B cell (primary cell): ENCODE data around the gene SLC23A2. TPM values are rescaled to one million over a fixed set of nuclear protein-coding genes. Genes with fewer than 3 reads are reported as not detected.
A peak's percentile ranks its signal among the peaks of the same experiment; 100 is the strongest.

Experiments
- ATAC-seq: fragments of 200-7000 bp; cut with Tn5 transposase; one replicate; pipeline ENCODE4 v1.10.0; 2021; ENCODE audit warnings: low read depth, mild to moderate bottlenecking, moderate number of reproducible peaks, moderate library complexity
- CTCF ChIA-PET: fragments of 350-600 bp; sonication (Branson Sonifier 250); formaldehyde crosslinking; loops from one replicate; lab custom pipeline; 2021; ENCODE audit warnings: antibody characterized with exemption, inconsistent platforms; lab: Charles Lee
- POLR2A ChIA-PET: fragments of 350-600 bp; sonication (Branson Sonifier 250); formaldehyde crosslinking; loops from one replicate; lab custom pipeline; 2021; ENCODE audit warnings: antibody characterized with exemption; lab: Charles Lee
- DNase-seq: peaks from one replicate; pipeline ENCODE4 v3.0.0; 2013
- H2AFZ ChIP-seq: 2 replicates; pipeline ENCODE4 v1.6.1; 2012; ENCODE audit warnings: mild to moderate bottlenecking, low read depth, low read length; ENCODE audit not compliant: insufficient read depth, poor library complexity, severe bottlenecking
- H3K27ac ChIP-seq, 2 donors: 1 replicate in 1 of 2; 2 replicates in 1 of 2; pipeline ENCODE4 v1.5.1; 2012 to 2013; ENCODE audit warnings: low read length in 2 of 2, mild to moderate bottlenecking in 2 of 2, moderate library complexity in 1 of 2
- H3K27me3 ChIP-seq, 4 experiments: fragments of 200-600 bp in 1 of 4; sonication (generic) in 1 of 4; replicated peaks in 1 of 4; 1 replicate in 2 of 4; 2 replicates in 2 of 4; pipeline versions ENCODE4 v1.6.1 to v1.7.0; 2013 to 2016; ENCODE audit warnings: low read length in 3 of 4, mild to moderate bottlenecking in 2 of 4, mixed read lengths in 1 of 4, moderate library complexity in 1 of 4; ENCODE audit not compliant: insufficient read depth in 4 of 4, control insufficient read depth in 3 of 4; ENCODE audit errors: control extremely low read depth in 1 of 4
- H3K36me3 ChIP-seq, 2 experiments: replicated peaks in 1 of 2; 1 replicate in 1 of 2; 2 replicates in 1 of 2; pipeline versions ENCODE4 v1.6.1 to v1.7.1; 2013; ENCODE audit warnings: low read length in 1 of 2; ENCODE audit not compliant: insufficient read depth in 2 of 2, control insufficient read depth in 1 of 2; ENCODE audit errors: control extremely low read depth in 1 of 2, extremely low read depth in 1 of 2
- H3K4me1 ChIP-seq, 2 donors: fragments of 200-600 bp in 1 of 2; sonication (generic) in 1 of 2; 1 replicate in 1 of 2; 2 replicates in 1 of 2; pipeline versions ENCODE4 v1.5.1 to v1.6.1; 2013 to 2017; ENCODE audit warnings: low read length in 2 of 2; ENCODE audit not compliant: control insufficient read depth in 2 of 2, insufficient read depth in 2 of 2
- H3K4me2 ChIP-seq: replicated peaks from 2 replicates; pipeline ENCODE3; 2012; ENCODE audit warnings: mild to moderate bottlenecking, low read depth, low read length; ENCODE audit not compliant: poor library complexity, severe bottlenecking
- H3K4me3 ChIP-seq, 5 experiments: fragments of 200-600 bp in 1 of 5; sonication (generic) in 1 of 5; 1 replicate in 3 of 5; 2 replicates in 2 of 5; pipeline versions ENCODE4 v1.5.1 to v1.7.0; 2011 to 2016; ENCODE audit warnings: low read length in 4 of 5, mild to moderate bottlenecking in 4 of 5, low read depth in 2 of 5, control low read depth in 1 of 5, moderate library complexity in 1 of 5; ENCODE audit not compliant: insufficient read depth in 1 of 5; ENCODE audit errors: control extremely low read depth in 1 of 5, extremely low read depth in 1 of 5
- H3K79me2 ChIP-seq: fragments of 200-600 bp; sonication (generic); one replicate; pipeline ENCODE4 v1.6.0; 2016; ENCODE audit warnings: low read length; ENCODE audit not compliant: control insufficient read depth, insufficient read depth
- H3K9ac ChIP-seq: fragments of 200-600 bp; sonication (generic); 2 replicates; pipeline ENCODE4 v1.6.1; 2017; ENCODE audit warnings: mild to moderate bottlenecking, low read length, moderate library complexity
- H3K9me3 ChIP-seq, 3 donors: one replicate each; pipeline versions ENCODE4 v1.6.1 to v1.7.1; 2013; ENCODE audit warnings: low read length in 2 of 3; ENCODE audit not compliant: control insufficient read depth in 2 of 3, insufficient read depth in 1 of 3; ENCODE audit errors: control extremely low read depth in 1 of 3
- H4K20me1 ChIP-seq: 2 replicates; pipeline ENCODE4 v1.6.0; 2012; ENCODE audit warnings: mild to moderate bottlenecking, low read length; ENCODE audit not compliant: insufficient read depth, control insufficient read depth, poor library complexity, severe bottlenecking
- H3K27ac Mint-ChIP-seq: one replicate; pipeline ENCODE4 v1.8.0; 2021; ENCODE audit warnings: mixed read lengths
- H3K27me3 Mint-ChIP-seq: one replicate; pipeline ENCODE4 v1.8.0; 2021; ENCODE audit warnings: mixed read lengths
- H3K4me1 Mint-ChIP-seq: one replicate; pipeline ENCODE4 v1.8.0; 2021; ENCODE audit warnings: mixed read lengths
- H3K4me3 Mint-ChIP-seq: one replicate; pipeline ENCODE4 v1.8.0; 2021; ENCODE audit warnings: mixed read lengths
- H3K9me3 Mint-ChIP-seq: one replicate; pipeline ENCODE4 v1.8.0; 2022; ENCODE audit warnings: mixed read lengths; ENCODE audit not compliant: insufficient read depth
- CTCF ChIP-seq: fragments of 200-600 bp; IDR thresholded peaks from one replicate; pipeline ENCODE4 v1.8.0; 2022; ENCODE audit warnings: antibody characterized with exemption, mild to moderate bottlenecking
- EZH2 ChIP-seq: IDR thresholded peaks from 2 replicates; pipeline ENCODE4 v1.6.1; 2012; ENCODE audit warnings: borderline replicate concordance, low read depth, mild to moderate bottlenecking, moderate library complexity, low read length; ENCODE audit not compliant: insufficient read depth, poor library complexity, severe bottlenecking
- WGBS: methylation state at CpG from one replicate; pipeline ENCODE4 v1.1.5; 2013; ENCODE audit warnings: missing lambda C conversion rate; ENCODE audit not compliant: insufficient coverage; 5-methylcytosine and 5-hydroxymethylcytosine counted together
- intact Hi-C: fragments of 100-400 bp; cut with micrococcal nuclease; formaldehyde crosslinking; loops from one replicate; pipeline ENCODE4 v1.10.0; 2022
- polyA plus RNA-seq: library from polyadenylated mRNA; depleted of rRNA; stranded (reverse); fragments of >200 nt; gene quantifications from 2 replicates; pipeline ENCODE4 v1.2.3, GENCODE V29; 2012
- total RNA-seq, 2 donors: library from RNA; stranded (reverse); fragments of 120-200 nt in 1 of 2; gene quantifications; 1 replicate in 1 of 2; 2 replicates in 1 of 2; pipeline versions ENCODE4 v1.2.3 to v1.2.4, GENCODE V29; 2013 to 2022

The SLC23A2 gene
- total and polyA plus RNA-seq, 2 donors (not counting 1 experiment from before 2014, with no cell fraction given): 23.6 to 70.7 TPM

- H3K27ac Mint-ChIP-seq: peak overlapping the region; percentile 91
- Histone ChIP-seq H3K36me3 (peaks cover 3 to 6% of the 10 kb centered on the region in 2 experiments), H3K4me2 (no peak overlapping the region), H3K79me2 (peaks cover 73% of the 10 kb centered on the region), H3K4me3 (no peak overlapping the region), H3K9ac (no peak overlapping the region), H4K20me1 (peaks cover 12% of the 10 kb centered on the region), H3K9me3 (peaks cover 0 to 3% (median 0%) of the 10 kb centered on the region in 3 donors), H3K27me3 (no peaks in the 10 kb centered on the region), H3K27ac (no peak overlapping the region), H3K4me1 (peaks cover 33 to 40% of the 10 kb centered on the region in 2 donors), H2AFZ (no peak overlapping the region)
- POLR2A ChIA-PET: interaction anchor here (0.5 kb wide), 1 partner anchor 161 kb away, joined by 3 read pairs; no protein-coding TSS in a partner anchor
- H3K4me3 Mint-ChIP-seq: no peak overlapping the region
- CTCF ChIA-PET: interaction anchor here (0.8 to 3.6 kb wide), 15 partner anchors 9 to 344 kb away, joined by 3 to 18 read pairs (median 6); no protein-coding TSS in a partner anchor
- intact Hi-C loops: no loop called here
- DNase-seq (no peak), ATAC-seq (no peak)
- TF ChIP-seq EZH2: no peak
- TF ChIP-seq CTCF: no peak
- no peaks in the 10 kb centered on the region for H3K9me3 Mint-ChIP-seq
- H3K27me3 Mint-ChIP-seq: no peaks in the 10 kb centered on the region
- peaks cover 47% of the 10 kb centered on the region for H3K4me1 Mint-ChIP-seq
- 88% methylated on average over 2 of the region's 3 CpGs for WGBS
Measured at GRCh38 chr20:4950437-4950836, 50.9 kb downstream of the SLC23A2 start.

GRCh38 chr20:4949833-4950178 is 51.5 kb downstream of the SLC23A2 start:
- peaks cover 33 to 40% of the 10 kb centered on the region in 2 donors for H3K4me1 ChIP-seq
- TF ChIP-seq CTCF: peak; percentile 65
- no peak for TF ChIP-seq EZH2
- H3K4me1 Mint-ChIP-seq: peaks cover 48% of the 10 kb centered on the region
- H3K9ac ChIP-seq: peak overlapping the region; percentile 53
- H3K27ac Mint-ChIP-seq: peak overlapping the region; percentile 91
- ChIA-PET CTCF (interaction anchor here (0.8 to 3.6 kb wide), 13 partner anchors 9 to 343 kb away, joined by 3 to 18 read pairs (median 6); no protein-coding TSS in a partner anchor), POLR2A (no interaction called here)
- no peaks in the 10 kb centered on the region for H3K27me3 Mint-ChIP-seq
- peak overlapping the region in 3 of 5 experiments; percentile 23 to 37 (median 33) for H3K4me3 ChIP-seq
- peaks cover 16% of the 10 kb centered on the region for H4K20me1 ChIP-seq
- WGBS: 35% methylated on average over 5 of the region's 6 CpGs
- intact Hi-C loops: no loop called here
- DNase-seq: peak; percentile 63
- no peaks in the 10 kb centered on the region for H3K27me3 ChIP-seq
- H3K9me3 Mint-ChIP-seq: no peaks in the 10 kb centered on the region
- H3K36me3 ChIP-seq: peaks cover 3 to 6% of the 10 kb centered on the region in 2 experiments
- H3K4me2 ChIP-seq: peak overlapping the region; percentile 55
- peak overlapping the region in 1 of 2 donors; percentile 5 for H3K27ac ChIP-seq
- peaks cover 67% of the 10 kb centered on the region for H3K79me2 ChIP-seq
- H3K9me3 ChIP-seq: peaks cover 0 to 3% (median 0%) of the 10 kb centered on the region in 3 donors
- peak overlapping the region; percentile 55 for H2AFZ ChIP-seq
- peak overlapping the region; percentile 89 for H3K4me3 Mint-ChIP-seq
- peak; percentile 66 for ATAC-seq
